Fibroblast of lung (primary cell): ENCODE results near the gene HIPK3. TPM values are rescaled to one million over a fixed set of nuclear protein-coding genes. Genes with fewer than 3 reads are reported as not detected.

ENCODE experiments used
- DNase-seq, 2 donors: peaks; one replicate each; pipeline versions ENCODE4 v3.0.0 to v3.0.0-alpha.2; 2010; ENCODE audit warnings: low read depth in 2 of 2
- H2AFZ ChIP-seq: 2 replicates; pipeline ENCODE4 v1.5.1; 2012; ENCODE audit warnings: low read length, control low read depth, inconsistent platforms
- H3K27ac ChIP-seq: 2 replicates; pipeline ENCODE4 v1.5.1; 2011; ENCODE audit warnings: low read length, control low read depth; ENCODE audit not compliant: insufficient read depth
- H3K27me3 ChIP-seq: 2 replicates; pipeline ENCODE4 v1.5.1; 2011; ENCODE audit warnings: mild to moderate bottlenecking, low read length; ENCODE audit not compliant: control insufficient read depth, insufficient read depth
- H3K36me3 ChIP-seq: 2 replicates; pipeline ENCODE4 v1.5.1; 2011; ENCODE audit warnings: low read length; ENCODE audit not compliant: control insufficient read depth, insufficient read depth
- H3K4me1 ChIP-seq: 2 replicates; pipeline ENCODE4 v1.5.1; 2011; ENCODE audit warnings: low read length; ENCODE audit not compliant: control insufficient read depth, insufficient read depth; ENCODE audit errors: extremely low read depth
- H3K4me2 ChIP-seq: 2 replicates; pipeline ENCODE4 v1.5.1; 2011; ENCODE audit warnings: low read length, control low read depth; ENCODE audit not compliant: insufficient read depth; ENCODE audit errors: extremely low read depth
- H3K4me3 ChIP-seq, 4 experiments: fragments of 200-600 bp in 1 of 4; sonication (generic) in 1 of 4; replicated peaks in 1 of 4; 2 replicates each; pipeline ENCODE4 v1.5.1; 2011 to 2016; ENCODE audit warnings: low read length in 4 of 4, low read depth in 3 of 4, mild to moderate bottlenecking in 3 of 4, control low read depth in 2 of 4, inconsistent platforms in 1 of 4, mixed read lengths in 1 of 4; ENCODE audit not compliant: insufficient read depth in 1 of 4; ENCODE audit errors: control extremely low read depth in 1 of 4
- H3K79me2 ChIP-seq: 2 replicates; pipeline ENCODE4 v1.5.1; 2012; ENCODE audit warnings: mild to moderate bottlenecking, low read length, inconsistent platforms; ENCODE audit not compliant: control insufficient read depth, insufficient read depth
- H3K9ac ChIP-seq: 2 replicates; pipeline ENCODE4 v1.5.1; 2011; ENCODE audit warnings: mild to moderate bottlenecking, low read length, control low read depth; ENCODE audit not compliant: insufficient read depth
- H3K9me3 ChIP-seq: 2 replicates; pipeline ENCODE4 v1.5.1; 2012; ENCODE audit warnings: low read depth, low read length; ENCODE audit not compliant: control insufficient read depth, insufficient read depth
- H4K20me1 ChIP-seq: 2 replicates; pipeline ENCODE4 v1.5.1; 2011; ENCODE audit warnings: low read length; ENCODE audit not compliant: control insufficient read depth, insufficient read depth; ENCODE audit errors: extremely low read depth
- CTCF ChIP-seq, 2 donors: IDR thresholded peaks in 1 of 2; conservative IDR thresholded peaks in 1 of 2; 1 replicate in 1 of 2; 2 replicates in 1 of 2; pipeline ENCODE4 v1.5.1; 2011 to 2012; ENCODE audit warnings: low read length in 2 of 2, control low read depth in 1 of 2, inconsistent platforms in 1 of 2, low read depth in 1 of 2, mild to moderate bottlenecking in 1 of 2
- EZH2 ChIP-seq: IDR thresholded peaks from 2 replicates; pipeline ENCODE4 v1.5.1; 2012; ENCODE audit warnings: low read length, control low read depth, mild to moderate bottlenecking; ENCODE audit errors: missing control alignments
- polyA plus RNA-seq, 2 donors: library from polyadenylated mRNA; depleted of rRNA in 1 of 2; stranded (reverse) in 1 of 2; unstranded in 1 of 2; fragments of >200 nt; gene quantifications; 2 replicates each; pipeline ENCODE4 v1.2.1, GENCODE V29; 2011 to 2012; ENCODE audit warnings: missing spikeins in 1 of 2
- total RNA-seq: library from RNA; depleted of rRNA; stranded (reverse); fragments of >200 nt; gene quantifications from 2 replicates; pipeline ENCODE4 v1.2.1, GENCODE V29; 2014

Gene HIPK3
- total and polyA plus RNA-seq, 2 donors (not counting 1 experiment from before 2014, with no cell fraction given) = 24.5 to 89.8 TPM

GRCh38 chr11:33344611-33345010 lies 87.4 kb downstream of the HIPK3 start:
- Histone ChIP-seq H3K36me3 (peaks cover 17% of the 10 kb centered on the region), H3K9me3 (no peaks in the 10 kb centered on the region)
- peak; percentile 17 to 36 for DNase-seq

GRCh38 chr11:33347490-33348125 lies 90.4 kb downstream of the HIPK3 start:
- Histone ChIP-seq H3K27me3 (no peaks in the 10 kb centered on the region), H2AFZ (no peak overlapping the region), H3K36me3 (peaks cover 17% of the 10 kb centered on the region), H3K4me2 (no peak overlapping the region), H4K20me1 (no peaks in the 10 kb centered on the region), H3K27ac (no peak overlapping the region), H3K79me2 (no peaks in the 10 kb centered on the region), H3K9ac (no peak overlapping the region), H3K4me1 (no peaks in the 10 kb centered on the region), H3K9me3 (no peaks in the 10 kb centered on the region), H3K4me3 (no peak overlapping the region)
- DNase-seq = no peak
- TF ChIP-seq CTCF (conservative IDR thresholded peaks at IDR 0.05 in 1 of 2, IDR thresholded peaks at IDR 0.05 in 1 of 2; ENCODE audit: low read depth in 1 of 2, low read length in 2 of 2) = no peak
- no peak for TF ChIP-seq EZH2

More at GRCh38 chr11:33344611-33345010, 87.4 kb downstream of the HIPK3 start:
- H3K4me2 ChIP-seq = no peak overlapping the region
- H3K79me2 ChIP-seq = no peaks in the 10 kb centered on the region
- TF ChIP-seq EZH2 (no peak), CTCF (conservative IDR thresholded peaks at IDR 0.05 in 1 of 2, IDR thresholded peaks at IDR 0.05 in 1 of 2; ENCODE audit: low read depth in 1 of 2, low read length in 2 of 2) (peak in 1 of 2 donors; percentile 15)
- H3K27me3 ChIP-seq = no peaks in the 10 kb centered on the region
- no peak overlapping the region for H2AFZ ChIP-seq
- no peaks in the 10 kb centered on the region for H4K20me1 ChIP-seq
- no peaks in the 10 kb centered on the region for H3K4me1 ChIP-seq
- no peak overlapping the region for H3K4me3 ChIP-seq
- no peak overlapping the region for H3K9ac ChIP-seq
- H3K27ac ChIP-seq = no peak overlapping the region

GRCh38 chr11:33350287-33350686 lies 93.1 kb downstream of the HIPK3 start:
- Histone ChIP-seq H2AFZ (no peak overlapping the region), H3K9ac (no peak overlapping the region), H3K79me2 (no peaks in the 10 kb centered on the region), H3K27me3 (no peaks in the 10 kb centered on the region), H3K9me3 (no peaks in the 10 kb centered on the region), H3K27ac (no peak overlapping the region), H3K4me3 (no peak overlapping the region), H4K20me1 (no peaks in the 10 kb centered on the region), H3K4me1 (no peaks in the 10 kb centered on the region), H3K36me3 (peaks cover 21% of the 10 kb centered on the region), H3K4me2 (no peak overlapping the region)
- TF ChIP-seq CTCF (conservative IDR thresholded peaks at IDR 0.05 in 1 of 2, IDR thresholded peaks at IDR 0.05 in 1 of 2; ENCODE audit: low read depth in 1 of 2, low read length in 2 of 2) (no peak), EZH2 (no peak)
- DNase-seq = no peak
